CD8-positive, alpha-beta memory T cell (primary cell): ENCODE results near the gene CACNB4. TPM values are rescaled to one million over a fixed set of nuclear protein-coding genes. Genes with fewer than 3 reads are reported as not detected.

Experiments used
- CTCF ChIA-PET: fragments of 350-600 bp; sonication (Branson Sonifier 250); formaldehyde crosslinking; loops from one replicate; lab custom pipeline; 2021; ENCODE audit warnings: antibody characterized with exemption; lab: Charles Lee
- POLR2A ChIA-PET: fragments of 350-600 bp; sonication (Branson Sonifier 250); formaldehyde crosslinking; loops from one replicate; lab custom pipeline; 2021; ENCODE audit warnings: antibody characterized with exemption; lab: Charles Lee
- DNase-seq, 5 donors: peaks; one replicate each; pipeline versions ENCODE4 v3.0.0 to v3.0.0-alpha.2; 2020 to 2022; ENCODE audit warnings: mixed read lengths in 1 of 5
- H3K27ac ChIP-seq: one replicate; pipeline ENCODE4 v1.7.0; 2013; ENCODE audit warnings: low read depth, mild to moderate bottlenecking, low read length, moderate library complexity
- H3K27me3 ChIP-seq: 2 replicates; pipeline ENCODE4 v1.7.0; 2013; ENCODE audit warnings: low read length, mild to moderate bottlenecking; ENCODE audit not compliant: insufficient read depth, poor library complexity, severe bottlenecking
- H3K36me3 ChIP-seq: 2 replicates; pipeline ENCODE4 v1.7.0; 2013; ENCODE audit warnings: mild to moderate bottlenecking, low read length, moderate library complexity; ENCODE audit not compliant: insufficient read depth
- H3K4me1 ChIP-seq: 2 replicates; pipeline ENCODE4 v1.7.0; 2013; ENCODE audit warnings: mild to moderate bottlenecking, low read length, moderate library complexity; ENCODE audit not compliant: insufficient read depth
- H3K4me3 ChIP-seq: 2 replicates; pipeline ENCODE4 v1.7.0; 2013; ENCODE audit warnings: mild to moderate bottlenecking, low read length
- H3K9me3 ChIP-seq: 2 replicates; pipeline ENCODE4 v1.7.0; 2013; ENCODE audit warnings: mild to moderate bottlenecking, low read length
- H3K27ac Mint-ChIP-seq, 8 donors: one replicate each; pipeline ENCODE4 v1.8.0; 2020 to 2021; ENCODE audit warnings: mixed read lengths in 8 of 8, mild to moderate bottlenecking in 6 of 8, inconsistent platforms in 3 of 8, moderate library complexity in 3 of 8
- H3K27me3 Mint-ChIP-seq, 2 donors: one replicate each; pipeline ENCODE4 v1.8.0; 2020 to 2021; ENCODE audit warnings: mixed read lengths in 2 of 2, mild to moderate bottlenecking in 1 of 2, moderate library complexity in 1 of 2
- H3K36me3 Mint-ChIP-seq, 3 donors: one replicate each; pipeline ENCODE4 v1.8.0; 2020 to 2021; ENCODE audit warnings: mixed read lengths in 3 of 3, inconsistent platforms in 1 of 3, mild to moderate bottlenecking in 1 of 3
- H3K4me1 Mint-ChIP-seq, 3 donors: one replicate each; pipeline ENCODE4 v1.8.0; 2020 to 2021; ENCODE audit warnings: mixed read lengths in 3 of 3, inconsistent platforms in 1 of 3, mild to moderate bottlenecking in 1 of 3
- H3K4me3 Mint-ChIP-seq, 7 donors: one replicate each; pipeline ENCODE4 v1.8.0; 2020 to 2021; ENCODE audit warnings: mixed read lengths in 7 of 7, mild to moderate bottlenecking in 6 of 7, moderate library complexity in 4 of 7, inconsistent platforms in 2 of 7
- H3K9me3 Mint-ChIP-seq, 5 donors: one replicate each; pipeline ENCODE4 v1.8.0; 2020 to 2022; ENCODE audit warnings: mixed read lengths in 5 of 5, mild to moderate bottlenecking in 3 of 5, moderate library complexity in 2 of 5, inconsistent platforms in 1 of 5
- polyA plus RNA-seq: library from polyadenylated mRNA; unstranded; fragments of 300-500 nt; fragmentation: Illumina TruSeq; gene quantifications from one replicate; pipeline ENCODE4 v1.2.3, GENCODE V29; 2021
- total RNA-seq, 2 experiments: library from RNA; stranded (reverse); gene quantifications; one replicate each; pipeline ENCODE4 v1.2.3, GENCODE V29; 2021

CACNB4 gene
- total and polyA plus RNA-seq, 3 experiments from 2014 or later = 0.18 to 0.20 TPM; not detected in 1

- POLR2A ChIA-PET = no interaction called here
- H3K9me3 Mint-ChIP-seq = no peaks in the 10 kb centered on the region
- Histone ChIP-seq H3K36me3 (no peaks in the 10 kb centered on the region), H3K9me3 (no peaks in the 10 kb centered on the region), H3K4me1 (no peaks in the 10 kb centered on the region), H3K27me3 (no peaks in the 10 kb centered on the region), H3K4me3 (no peak overlapping the region), H3K27ac (no peak overlapping the region)
- no peak for DNase-seq
- CTCF ChIA-PET = no interaction called here
- H3K4me1 Mint-ChIP-seq = peaks cover 0 to 6% (median 1%) of the 10 kb centered on the region in 3 donors
- no peak overlapping the region for H3K4me3 Mint-ChIP-seq
- no peak overlapping the region for H3K27ac Mint-ChIP-seq
- H3K27me3 Mint-ChIP-seq = peaks cover 7 to 33% of the 10 kb centered on the region in 2 donors
- no peaks in the 10 kb centered on the region for H3K36me3 Mint-ChIP-seq
Observed at GRCh38 chr2:151973901-151974199, 125.0 kb downstream of the CACNB4 start.

DNA sequence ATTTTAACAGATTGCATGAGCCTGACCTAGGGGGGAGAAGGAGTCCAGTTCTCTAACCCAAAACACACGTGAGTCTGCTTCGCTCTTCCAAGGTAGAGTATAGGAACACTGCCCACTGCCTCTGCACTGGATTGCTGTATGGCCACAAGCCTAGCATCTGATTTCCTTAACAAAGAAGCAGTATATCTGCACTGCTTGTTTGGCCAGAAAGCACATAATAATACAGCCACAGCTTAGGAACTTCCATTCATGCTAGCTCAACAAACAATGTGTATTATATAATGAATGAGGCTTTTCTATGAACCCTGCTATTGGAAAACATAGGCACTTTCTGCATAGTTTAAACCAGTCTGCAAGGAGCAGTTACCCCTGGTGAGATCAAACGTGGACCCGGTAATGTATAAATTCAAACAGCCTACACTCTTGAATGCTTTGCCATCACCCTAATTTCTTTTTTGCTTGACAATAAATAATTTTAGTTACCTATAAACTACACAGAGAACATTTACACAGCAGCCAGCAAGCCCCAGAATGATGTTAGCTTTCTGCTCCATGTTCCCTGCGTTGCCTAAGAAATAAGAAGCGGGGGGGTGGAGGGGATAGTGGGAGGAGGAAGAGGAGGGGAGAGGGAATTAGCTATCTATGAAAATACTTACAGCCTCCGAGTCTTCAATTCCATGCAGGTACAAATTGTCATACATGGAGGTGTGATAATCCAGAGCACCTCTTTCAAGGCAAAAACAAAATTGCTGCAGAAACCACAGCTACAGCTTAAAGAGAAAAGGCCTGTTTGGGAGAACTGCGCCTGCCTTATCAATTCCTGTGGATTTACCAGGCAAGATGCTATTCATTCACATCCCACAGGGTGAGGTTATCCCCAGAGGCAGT, 125.6 kb downstream of the CACNB4 start:
- H3K27me3 Mint-ChIP-seq = peaks cover 6 to 28% of the 10 kb centered on the region in 2 donors
- POLR2A ChIA-PET = no interaction called here
- Histone ChIP-seq H3K27me3 (no peaks in the 10 kb centered on the region), H3K4me1 (no peaks in the 10 kb centered on the region), H3K9me3 (no peaks in the 10 kb centered on the region), H3K4me3 (no peak overlapping the region), H3K27ac (no peak overlapping the region), H3K36me3 (no peaks in the 10 kb centered on the region)
- peaks cover 0 to 6% (median 1%) of the 10 kb centered on the region in 3 donors for H3K4me1 Mint-ChIP-seq
- no peak overlapping the region for H3K27ac Mint-ChIP-seq
- DNase-seq = no peak
- CTCF ChIA-PET = no interaction called here
- no peak overlapping the region for H3K4me3 Mint-ChIP-seq
- no peaks in the 10 kb centered on the region for H3K36me3 Mint-ChIP-seq
- no peaks in the 10 kb centered on the region for H3K9me3 Mint-ChIP-seq

GRCh38 chr2:151972241-151973012, 126.4 kb downstream of the CACNB4 start:
- H3K27ac ChIP-seq = no peak overlapping the region
- Mint-ChIP-seq H3K27ac (no peak overlapping the region), H3K4me1 (peaks cover 0 to 6% (median 1%) of the 10 kb centered on the region in 3 donors), H3K36me3 (no peaks in the 10 kb centered on the region), H3K4me3 (no peak overlapping the region), H3K9me3 (no peaks in the 10 kb centered on the region), H3K27me3 (peaks cover 7 to 27% of the 10 kb centered on the region in 2 donors)
- DNase-seq = no peak
- H3K4me1 ChIP-seq = no peaks in the 10 kb centered on the region
- ChIA-PET POLR2A (no interaction called here), CTCF (no interaction called here)
- no peaks in the 10 kb centered on the region for H3K27me3 ChIP-seq
- no peak overlapping the region for H3K4me3 ChIP-seq
- H3K36me3 ChIP-seq = no peaks in the 10 kb centered on the region
- H3K9me3 ChIP-seq = no peaks in the 10 kb centered on the region

DNA sequence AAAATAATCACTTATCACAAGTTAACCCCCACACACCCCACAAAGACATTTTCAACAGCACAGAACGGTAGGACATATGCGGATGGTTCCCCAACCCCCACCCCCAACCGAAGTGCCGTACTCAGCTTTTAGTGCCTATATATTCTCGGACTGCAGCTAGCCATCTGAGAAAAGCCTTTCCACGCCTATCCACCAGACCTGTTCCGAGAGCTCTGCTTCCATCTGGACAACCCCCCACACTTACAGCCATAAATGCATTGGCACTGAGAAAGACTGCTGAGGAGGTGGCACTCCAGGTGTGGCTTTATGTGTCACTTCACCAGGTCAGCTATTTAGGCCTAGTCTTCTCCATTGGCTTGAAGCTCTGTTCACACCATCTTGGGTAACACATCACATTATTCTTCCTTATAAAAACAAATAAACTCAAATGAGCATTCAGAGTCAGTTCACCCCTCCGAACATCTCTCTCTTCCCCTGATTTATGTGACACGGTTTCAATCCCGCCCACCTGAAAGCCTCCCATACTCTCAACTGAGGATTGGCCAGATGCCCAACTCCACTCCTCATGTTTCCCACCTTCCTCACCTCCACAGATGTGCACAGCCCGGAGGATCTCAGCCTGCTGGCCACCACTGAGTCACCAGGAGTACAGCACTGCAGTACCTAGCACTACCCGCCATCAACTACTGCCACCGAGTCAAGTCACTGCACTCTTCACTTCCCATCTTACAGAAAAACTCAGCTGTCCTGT, 127.4 kb downstream of the CACNB4 start:
- no peak for DNase-seq
- Histone ChIP-seq H3K9me3 (no peaks in the 10 kb centered on the region), H3K27ac (no peak overlapping the region), H3K4me1 (no peaks in the 10 kb centered on the region), H3K4me3 (no peak overlapping the region), H3K27me3 (no peaks in the 10 kb centered on the region), H3K36me3 (no peaks in the 10 kb centered on the region)
- CTCF ChIA-PET = no interaction called here
- H3K4me1 Mint-ChIP-seq = peaks cover 0 to 6% (median 1%) of the 10 kb centered on the region in 3 donors
- no peaks in the 10 kb centered on the region for H3K36me3 Mint-ChIP-seq
- POLR2A ChIA-PET = no interaction called here
- no peak overlapping the region for H3K4me3 Mint-ChIP-seq
- peaks cover 7 to 24% of the 10 kb centered on the region in 2 donors for H3K27me3 Mint-ChIP-seq
- no peak overlapping the region for H3K27ac Mint-ChIP-seq
- H3K9me3 Mint-ChIP-seq = no peaks in the 10 kb centered on the region

GRCh38 chr2:151968770-151969470, 129.9 kb downstream of the CACNB4 start:
- H3K4me3 ChIP-seq = no peak overlapping the region
- DNase-seq = no peak
- no peaks in the 10 kb centered on the region for H3K36me3 ChIP-seq
- no peaks in the 10 kb centered on the region for H3K4me1 ChIP-seq
- Mint-ChIP-seq H3K36me3 (no peaks in the 10 kb centered on the region), H3K27ac (no peak overlapping the region), H3K4me1 (peaks cover 0 to 4% (median 1%) of the 10 kb centered on the region in 3 donors), H3K9me3 (no peaks in the 10 kb centered on the region), H3K27me3 (peaks cover 7 to 15% of the 10 kb centered on the region in 2 donors), H3K4me3 (no peak overlapping the region)
- no peaks in the 10 kb centered on the region for H3K27me3 ChIP-seq
- POLR2A ChIA-PET = no interaction called here
- H3K9me3 ChIP-seq = no peaks in the 10 kb centered on the region
- H3K27ac ChIP-seq = no peak overlapping the region
- CTCF ChIA-PET = no interaction called here

- H3K27ac Mint-ChIP-seq = peak overlapping the region in 1 of 8 donors; percentile 52
- POLR2A ChIA-PET = no interaction called here
- Histone ChIP-seq H3K27me3 (no peaks in the 10 kb centered on the region), H3K36me3 (no peaks in the 10 kb centered on the region), H3K4me1 (no peaks in the 10 kb centered on the region), H3K27ac (no peak overlapping the region), H3K9me3 (no peaks in the 10 kb centered on the region), H3K4me3 (no peak overlapping the region)
- no peak for DNase-seq
- no peaks in the 10 kb centered on the region for H3K36me3 Mint-ChIP-seq
- CTCF ChIA-PET = interaction anchor here (1.0 kb wide), 1 partner anchor 31 kb away, joined by 3 read pairs; no protein-coding TSS in a partner anchor
- H3K27me3 Mint-ChIP-seq = peaks cover 7 to 15% of the 10 kb centered on the region in 2 donors
- no peaks in the 10 kb centered on the region for H3K4me1 Mint-ChIP-seq
- no peaks in the 10 kb centered on the region for H3K9me3 Mint-ChIP-seq
- no peak overlapping the region for H3K4me3 Mint-ChIP-seq
Observed at GRCh38 chr2:151967829-151968722, 130.8 kb downstream of the CACNB4 start.

- H3K4me3 Mint-ChIP-seq = no peak overlapping the region
- no peak overlapping the region for H3K27ac ChIP-seq
- H3K36me3 ChIP-seq = no peaks in the 10 kb centered on the region
- no peak overlapping the region for H3K27ac Mint-ChIP-seq
- ChIA-PET CTCF (no interaction called here), POLR2A (no interaction called here)
- no peaks in the 10 kb centered on the region for H3K9me3 Mint-ChIP-seq
- no peaks in the 10 kb centered on the region for H3K4me1 Mint-ChIP-seq
- H3K4me3 ChIP-seq = no peak overlapping the region
- H3K4me1 ChIP-seq = no peaks in the 10 kb centered on the region
- no peaks in the 10 kb centered on the region for H3K36me3 Mint-ChIP-seq
- H3K27me3 ChIP-seq = no peaks in the 10 kb centered on the region
- peaks cover 5 to 15% of the 10 kb centered on the region in 2 donors for H3K27me3 Mint-ChIP-seq
- no peaks in the 10 kb centered on the region for H3K9me3 ChIP-seq
- DNase-seq = no peak
Observed at GRCh38 chr2:151965884-151966283, 133.0 kb downstream of the CACNB4 start.
